HL-60 (cell line): Measurements from ENCODE around the gene TAS2R39.

ENCODE experiments used
- CTCF ChIP-seq: IDR thresholded peaks from one replicate; pipeline ENCODE4 v1.5.1; 2011; ENCODE audit warnings: low read length, control low read depth, inconsistent platforms; ENCODE audit not compliant: insufficient read depth
- GABPA ChIP-seq: IDR thresholded peaks from 2 replicates; pipeline ENCODE4 v1.6.1; 2012; ENCODE audit warnings: low read depth
- POLR2AphosphoS5 ChIP-seq: IDR thresholded peaks from 2 replicates; pipeline ENCODE4 v1.6.1; 2012; ENCODE audit warnings: low read depth
- REST ChIP-seq: IDR thresholded peaks from 2 replicates; pipeline ENCODE4 v1.6.1; 2012; ENCODE audit warnings: low read depth; ENCODE audit not compliant: insufficient replicate concordance

- TF ChIP-seq CTCF (no peak), POLR2AphosphoS5 (no peak), REST (no peak), GABPA (no peak)
These were observed at the start of gene TAS2R39 for GRCh38 chr7:143183024-143183423.
